Stomach (tissue), 4 donors: Measurements from ENCODE around the gene JPH2.

Experiments
- CTCF ChIP-seq, 7 experiments: fragments of 450-650 bp in 4 of 7; fragments of 200-600 bp in 3 of 7; sonication (generic) in 3 of 7; IDR thresholded peaks; one replicate each; pipeline ENCODE4 v1.5.1; 2016 to 2019; ENCODE audit warnings: antibody characterized with exemption in 7 of 7, control low read depth in 2 of 7, mild to moderate bottlenecking in 1 of 7
- EP300 ChIP-seq: sonication (generic); formaldehyde crosslinking; IDR thresholded peaks from one replicate; pipeline ENCODE4 v1.6.1; 2017; ENCODE audit warnings: antibody characterized with exemption
- POLR2A ChIP-seq, 4 donors: fragments of 450-650 bp; IDR thresholded peaks; one replicate each; pipeline ENCODE4 v1.6.1; 2016; ENCODE audit warnings: antibody characterized with exemption in 4 of 4, control low read depth in 2 of 4, mild to moderate bottlenecking in 1 of 4, moderate library complexity in 1 of 4

- no peak for TF ChIP-seq EP300
- TF ChIP-seq CTCF (IDR thresholded peaks at IDR 0.05): no peak
- TF ChIP-seq POLR2A (IDR thresholded peaks at IDR 0.05): no peak
These were observed 75.2 kb downstream of the JPH2 start for GRCh38 chr20:44111712-44112335.
